AG10803 (cell line): ENCODE measurements around the gene ABLIM3.
"Not testable (repeated sequence)": the region's sequence is repeated elsewhere in the genome, so short reads cannot be mapped to it uniquely, and the experiment has no call there.

Experiments used
- DNase-seq: peaks from one replicate; pipeline ENCODE4 v3.0.0; 2010; ENCODE audit warnings: low read depth
- H3K4me3 ChIP-seq: 2 replicates; pipeline ENCODE4 v1.5.1; 2011; ENCODE audit warnings: mild to moderate bottlenecking, low read length, control low read depth
- CTCF ChIP-seq: conservative IDR thresholded peaks from 2 replicates; pipeline ENCODE4 v1.5.1; 2011; ENCODE audit warnings: mild to moderate bottlenecking, low read length, control low read depth, inconsistent platforms

ABLIM3 gene

DNA sequence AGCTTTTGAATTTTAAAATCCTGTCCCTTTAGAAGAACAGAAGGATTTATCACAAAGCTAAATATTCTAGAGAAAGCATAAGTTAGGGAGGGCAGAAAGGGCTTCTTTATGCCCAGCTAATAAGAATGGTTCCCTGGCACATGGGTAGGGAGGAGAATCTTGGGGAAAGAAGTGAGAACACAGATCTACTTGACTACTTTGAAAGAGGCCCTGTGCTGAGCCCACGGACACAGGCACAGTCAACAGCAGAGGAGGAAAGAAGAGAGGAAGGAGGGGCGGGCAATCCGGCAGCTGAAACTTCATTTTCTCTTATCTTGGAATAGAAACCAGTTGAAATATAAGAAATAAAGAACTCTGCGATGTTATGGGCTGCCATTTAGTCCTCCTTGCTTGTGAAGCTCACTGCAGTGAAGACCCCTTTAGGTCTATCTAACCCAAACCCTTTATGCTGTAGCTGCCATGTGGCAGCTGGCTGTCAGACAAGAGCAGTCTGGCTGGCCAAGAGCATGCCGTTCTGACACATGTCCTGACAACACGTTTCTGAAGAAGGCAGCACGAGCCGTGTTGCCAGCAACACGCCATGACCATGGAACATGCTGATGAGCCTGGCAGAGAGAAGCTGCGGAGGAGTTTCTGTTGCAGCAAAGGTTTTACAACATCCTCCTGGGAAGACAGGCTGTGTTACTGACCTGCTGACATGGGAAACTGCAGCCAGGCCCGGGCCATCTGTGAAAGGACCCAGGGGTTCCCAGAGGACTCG, 34.2 kb downstream of the ABLIM3 start:
- TF ChIP-seq CTCF = no peak
- DNase-seq = peak; percentile 60

GRCh38 chr5:149177339-149177843, 36.1 kb downstream of the ABLIM3 start:
- TF ChIP-seq CTCF = no peak
- H3K4me3 ChIP-seq = no peak overlapping the region
- no peak for DNase-seq

More for the DNA sequence above, 34.2 kb downstream of the ABLIM3 start:
- H3K4me3 ChIP-seq = no peak overlapping the region

DNA sequence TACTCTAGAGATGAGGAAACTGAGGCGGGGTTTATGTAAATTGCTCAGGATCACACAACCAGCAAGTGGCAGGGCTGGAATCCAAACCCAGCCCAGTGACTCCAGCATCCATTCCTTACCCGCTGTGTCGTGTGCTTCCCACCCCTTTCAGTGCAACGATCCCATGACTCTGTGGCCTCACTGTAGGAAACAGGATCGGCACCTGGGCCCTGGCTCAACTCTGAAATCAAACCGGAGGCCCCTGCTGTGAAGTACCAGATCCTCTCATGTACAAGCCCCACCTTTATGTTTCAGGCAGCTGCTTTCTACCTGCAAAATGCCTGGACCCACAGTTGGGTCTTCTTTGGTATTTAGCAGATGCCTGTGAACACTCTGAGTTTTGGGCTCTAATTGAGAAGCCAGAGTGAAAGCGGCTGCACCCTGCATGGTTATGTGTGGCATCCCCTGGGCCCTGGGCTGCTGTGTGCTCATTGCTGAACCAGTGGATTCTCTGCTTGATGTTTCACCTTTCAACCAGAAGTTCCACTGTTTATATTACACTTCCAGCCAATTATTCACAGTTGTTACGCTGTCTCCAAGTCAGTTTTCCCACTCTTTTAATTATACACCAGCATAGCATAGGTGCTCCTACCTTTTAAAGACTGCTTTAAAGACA, 36.7 kb downstream of the ABLIM3 start:
- no peak for DNase-seq
- TF ChIP-seq CTCF = no peak
- no peak overlapping the region for H3K4me3 ChIP-seq

DNA sequence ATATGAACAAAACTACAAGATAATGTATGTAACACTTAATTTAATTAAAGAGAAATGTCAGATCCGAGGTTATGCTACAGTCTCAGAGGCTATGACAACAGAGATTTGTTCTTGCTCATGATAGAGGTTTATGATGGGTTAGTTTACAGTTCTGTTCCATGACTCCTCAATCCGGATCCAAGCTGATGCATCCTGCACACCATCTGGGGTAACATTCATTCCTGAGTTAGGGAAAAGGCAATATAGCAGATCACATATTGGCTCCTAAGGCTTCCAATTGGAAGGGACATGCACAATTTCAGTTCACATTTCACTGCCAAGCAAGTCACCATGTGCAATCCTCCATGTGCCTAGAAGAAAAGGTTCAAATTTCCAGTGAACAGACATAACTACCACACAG, 40.4 kb downstream of the ABLIM3 start:
- H3K4me3 ChIP-seq = no peak overlapping the region
- TF ChIP-seq CTCF = no peak

DNA sequence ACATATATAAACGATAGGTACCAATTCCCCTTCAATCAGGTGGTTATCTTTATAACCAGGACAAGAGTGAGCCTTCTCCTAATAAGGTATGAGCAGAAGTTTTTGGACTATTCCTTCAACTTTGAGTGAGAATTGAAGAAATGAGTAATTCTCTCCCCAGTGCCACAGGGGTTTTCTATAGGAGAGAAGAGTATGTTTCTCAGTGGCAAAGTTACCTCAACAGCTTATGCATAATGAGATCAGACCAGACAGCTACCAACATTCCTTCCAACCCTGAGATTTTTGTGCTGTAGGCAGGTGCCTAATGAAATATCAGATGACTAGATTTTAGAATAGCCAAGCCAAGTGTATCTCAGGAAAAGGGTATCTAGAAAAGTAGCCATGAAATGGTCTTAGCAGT, 40.9 kb downstream of the ABLIM3 start:
- H3K4me3 ChIP-seq = no peak overlapping the region
- TF ChIP-seq CTCF = no peak
- DNase-seq = no peak

More for the DNA sequence above, 40.4 kb downstream of the ABLIM3 start:
- no peak for DNase-seq

- DNase-seq = no peak
- TF ChIP-seq CTCF = no peak
- no peak overlapping the region for H3K4me3 ChIP-seq
Observed at GRCh38 chr5:149185067-149185466, 43.8 kb downstream of the ABLIM3 start.

- DNase-seq = no peak
- TF ChIP-seq CTCF = no peak
- H3K4me3 ChIP-seq = no peak overlapping the region
Observed at GRCh38 chr5:149186506-149186905, 45.2 kb downstream of the ABLIM3 start.

GRCh38 chr5:149187617-149188016, 46.3 kb downstream of the ABLIM3 start:
- H3K4me3 ChIP-seq, DNase-seq: not testable (repeated sequence)
